Endothelial cell of umbilical vein (primary cell): ENCODE data around the gene HDLBP. TPM values are rescaled to one million over a fixed set of nuclear protein-coding genes. Genes with fewer than 3 reads are reported as not detected.

Source experiments
- BruUV-seq: library from RNA; stranded (reverse); fragments of 400-500 nt; replicated peaks from 2 replicates; lab custom pipeline; 2021; lab: Mats Ljungman, UMichigan
- CTCF ChIA-PET: fragments of 300-600, 350-600 bp; sonication (Branson Sonifier 250); formaldehyde crosslinking; loops from one replicate; lab custom pipeline; 2021; ENCODE audit warnings: antibody characterized with exemption, inconsistent platforms; lab: Charles Lee
- POLR2A ChIA-PET: fragments of 300-600, 350-600 bp; sonication (Branson Sonifier 250); formaldehyde crosslinking; loops from one replicate; lab custom pipeline; 2021; ENCODE audit warnings: antibody characterized with exemption, inconsistent platforms; lab: Charles Lee
- DNase-seq: peaks from one replicate; pipeline ENCODE4 v3.0.0-alpha.2; 2011; ENCODE audit warnings: low read depth, low spot score
- FAIRE-seq: peaks from 2 replicates; lab custom pipeline; 2011; peaks lifted over from hg19 to GRCh38; lab: Jason Lieb, UNC
- H2AFZ ChIP-seq: 2 replicates; pipeline ENCODE4 v1.6.0; 2012; ENCODE audit warnings: low read depth, low read length, control low read depth, inconsistent platforms
- H3K27ac ChIP-seq: 2 replicates; pipeline ENCODE4 v1.5.1; 2011; ENCODE audit warnings: low read depth, mild to moderate bottlenecking, control low read depth, low read length, moderate library complexity; ENCODE audit not compliant: insufficient read depth
- H3K27me3 ChIP-seq, 2 experiments: 2 replicates each; pipeline versions ENCODE4 v1.6.0 to v1.6.1; 2011; ENCODE audit warnings: low read length in 2 of 2, mixed read lengths in 1 of 2; ENCODE audit not compliant: control insufficient read depth in 2 of 2, insufficient read depth in 2 of 2
- H3K36me3 ChIP-seq, 2 experiments: 2 replicates in 1 of 2; 3 replicates in 1 of 2; pipeline ENCODE4 v1.5.1; 2011; ENCODE audit warnings: low read length in 2 of 2, mild to moderate bottlenecking in 1 of 2, moderate library complexity in 1 of 2; ENCODE audit not compliant: control insufficient read depth in 2 of 2, insufficient read depth in 2 of 2; ENCODE audit errors: extremely low read depth in 1 of 2
- H3K4me1 ChIP-seq: 3 replicates; pipeline ENCODE4 v1.5.1; 2011; ENCODE audit warnings: mild to moderate bottlenecking, low read length; ENCODE audit not compliant: control insufficient read depth, insufficient read depth; ENCODE audit errors: extremely low read depth
- H3K4me2 ChIP-seq: 2 replicates; pipeline ENCODE4 v1.6.1; 2011; ENCODE audit warnings: low read length, control low read depth, mixed read lengths; ENCODE audit not compliant: insufficient read depth
- H3K4me3 ChIP-seq, 3 experiments: fragments of 200-600 bp in 1 of 3; sonication (generic), shearing (Covaris generic) in 1 of 3; replicated peaks in 1 of 3; 2 replicates each; pipeline ENCODE4 v1.5.1; 2011 to 2016; ENCODE audit warnings: control low read depth in 3 of 3, low read length in 3 of 3, mild to moderate bottlenecking in 2 of 3, inconsistent platforms in 1 of 3, low read depth in 1 of 3, moderate library complexity in 1 of 3; ENCODE audit not compliant: insufficient read depth in 1 of 3
- H3K79me2 ChIP-seq: 2 replicates; pipeline ENCODE4 v1.6.0; 2012; ENCODE audit warnings: low read length, inconsistent platforms; ENCODE audit not compliant: control insufficient read depth, insufficient read depth
- H3K9ac ChIP-seq: replicated peaks from 2 replicates; pipeline ENCODE3; 2011; ENCODE audit warnings: low read length, control low read depth; ENCODE audit not compliant: insufficient read depth; ENCODE audit errors: extremely low read depth
- H3K9me1 ChIP-seq: replicated peaks from 3 replicates; pipeline ENCODE4 v1.6.0; 2011; ENCODE audit warnings: mild to moderate bottlenecking, low read length; ENCODE audit not compliant: control insufficient read depth, insufficient read depth; ENCODE audit errors: extremely low read depth
- H3K9me3 ChIP-seq: replicated peaks from 2 replicates; pipeline ENCODE4 v1.5.1; 2012; ENCODE audit warnings: low read length, inconsistent platforms; ENCODE audit not compliant: control insufficient read depth, insufficient read depth
- H4K20me1 ChIP-seq: replicated peaks from 2 replicates; pipeline ENCODE3; 2011; ENCODE audit warnings: mild to moderate bottlenecking, low read length; ENCODE audit not compliant: control insufficient read depth, insufficient read depth; ENCODE audit errors: extremely low read depth
- EZH2 ChIP-seq: IDR thresholded peaks from 2 replicates; pipeline ENCODE4 v1.6.1; 2012; ENCODE audit warnings: borderline replicate concordance, low read depth, mild to moderate bottlenecking, moderate library complexity, low read length, inconsistent platforms; ENCODE audit not compliant: severe bottlenecking
- FOS ChIP-seq: IDR thresholded peaks from 2 replicates; pipeline ENCODE4 v1.6.1; 2011; ENCODE audit warnings: mild to moderate bottlenecking, low read length, moderate library complexity, borderline replicate concordance; ENCODE audit not compliant: insufficient read depth
- GATA2 ChIP-seq: IDR thresholded peaks from 2 replicates; pipeline ENCODE4 v1.7.0; 2011; ENCODE audit warnings: low read depth, mild to moderate bottlenecking, moderate library complexity, mixed read lengths, low read length; ENCODE audit not compliant: insufficient read length, insufficient read depth
- JUN ChIP-seq: IDR thresholded peaks from 2 replicates; pipeline ENCODE4 v1.6.1; 2011; ENCODE audit warnings: borderline replicate concordance, low read depth; ENCODE audit not compliant: insufficient read length, insufficient read depth
- MYC ChIP-seq: IDR thresholded peaks from one replicate; pipeline ENCODE4 v1.6.1; 2011; ENCODE audit warnings: mild to moderate bottlenecking, low read depth, low read length
- POLR2A ChIP-seq: IDR thresholded peaks from 2 replicates; pipeline ENCODE4 v1.6.1; 2012; ENCODE audit warnings: low read depth, mild to moderate bottlenecking, control low read depth, low read length
- POLR2AphosphoS5 ChIP-seq: IDR thresholded peaks from 2 replicates; pipeline ENCODE4 v1.6.1; 2012; ENCODE audit warnings: low read depth, mild to moderate bottlenecking, control low read depth, low read length, moderate library complexity; ENCODE audit not compliant: insufficient read depth
- dilution Hi-C: fragments of 300-500 bp; cut with MboI; formaldehyde crosslinking; loops from one replicate; pipeline ENCODE4 v1.15.0; 2019; ENCODE audit warnings: low sequenced_read_pairs; ENCODE audit not compliant: extremely low pct_ligation_motif_present
- intact Hi-C: fragments of 100-400 bp; cut with micrococcal nuclease; formaldehyde crosslinking; loops from one replicate; pipeline ENCODE4 v1.10.0; 2022
- polyA plus RNA-seq, 4 experiments: library from polyadenylated mRNA; depleted of rRNA in 3 of 4; stranded (reverse) in 3 of 4; unstranded in 1 of 4; fragments of >200 nt; gene quantifications; 2 replicates each; pipeline versions ENCODE4 v1.2.1 to v1.2.3, GENCODE V29; 2011 to 2012; ENCODE audit warnings: missing spikeins in 1 of 4
- total RNA-seq: library from RNA; stranded (reverse); gene quantifications from 2 replicates; pipeline ENCODE4 v1.2.3, GENCODE V29; 2021
- TF ChIP-seq, protein P1 (sequence below), 2 donors: IDR thresholded peaks; 1 replicate in 1 of 2; 2 replicates in 1 of 2; pipeline ENCODE4 v1.5.1; 2011; ENCODE audit warnings: low read length in 2 of 2, mild to moderate bottlenecking in 2 of 2, moderate library complexity in 2 of 2, control low read depth in 1 of 2, inconsistent platforms in 1 of 2, low read depth in 1 of 2; ENCODE audit not compliant: insufficient read depth in 1 of 2; ENCODE audit errors: extremely low read depth in 1 of 2
- TF ChIP-seq, protein P2 (sequence below): IDR thresholded peaks from 2 replicates; pipeline ENCODE4 v1.6.1; 2011; ENCODE audit not compliant: insufficient read depth, insufficient read length

Gene HDLBP
- total and polyA plus RNA-seq, 2 donors (not counting 3 experiments of a cell fraction or from before 2014, with no cell fraction given): 379 to 569 TPM

DNA sequence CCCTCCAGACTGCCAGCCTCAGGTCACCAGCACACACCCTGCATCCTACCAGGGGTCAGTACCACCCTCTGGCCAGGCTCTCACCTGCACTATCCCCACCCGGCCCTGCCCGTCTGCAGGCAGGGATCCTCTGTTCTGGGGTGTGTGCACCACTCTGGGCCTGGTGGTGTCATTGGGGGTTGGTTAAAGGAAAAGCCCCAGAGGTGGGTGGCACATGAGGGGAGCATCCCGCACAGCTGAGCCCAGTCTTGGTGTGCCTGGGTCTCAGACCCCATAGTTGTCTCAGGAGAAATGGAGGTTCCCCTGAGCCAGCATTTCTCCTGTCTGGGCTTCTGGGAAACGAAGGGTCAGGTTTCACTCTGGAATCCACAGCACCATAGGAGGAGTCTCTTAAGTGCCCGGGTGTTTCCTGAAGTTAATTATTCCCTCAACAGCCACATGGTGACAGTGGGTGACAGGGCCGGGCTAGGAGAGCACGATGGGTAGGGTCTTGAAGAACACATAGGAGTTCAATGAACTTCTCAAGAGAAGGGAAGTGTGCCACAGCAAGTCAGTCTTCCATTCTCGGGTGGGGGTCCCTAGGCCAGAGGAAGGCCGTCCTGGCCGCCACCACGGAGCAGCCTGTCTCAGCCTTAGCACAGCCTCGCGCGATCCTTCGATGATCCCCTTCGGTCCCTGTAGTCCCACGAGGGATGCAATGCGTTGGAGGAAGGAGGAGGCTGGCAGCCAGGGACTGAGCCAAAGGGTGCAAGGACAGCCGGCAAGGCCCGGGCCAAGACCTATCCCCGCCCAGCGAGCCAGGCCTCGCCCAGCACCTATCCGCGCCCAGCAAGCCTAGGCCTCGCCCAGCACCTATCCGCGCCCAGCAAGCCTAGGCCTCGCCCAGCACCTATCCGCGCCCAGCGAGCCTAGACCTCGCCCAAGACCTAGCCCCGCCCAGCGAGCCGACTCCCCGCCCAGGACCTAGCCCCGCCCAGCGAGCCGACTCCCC, 39.5 kb upstream of the HDLBP start:
- no peaks in the 10 kb centered on the region for H4K20me1 ChIP-seq
- no peak overlapping the region for H3K9ac ChIP-seq
- CTCF ChIA-PET: no interaction called here
- no peaks in the 10 kb centered on the region for H3K9me1 ChIP-seq
- no peak overlapping the region for H3K27ac ChIP-seq
- H3K4me2 ChIP-seq: no peak overlapping the region
- H2AFZ ChIP-seq: no peak overlapping the region
- dilution Hi-C loops (no loop called here), intact Hi-C loops (loop anchor here (5.0 kb wide), 5 partner anchors 152 to 527 kb away; partner anchors contain the start of genes BOK, ING5 and STK25)
- no peaks in the 10 kb centered on the region for H3K27me3 ChIP-seq
- peaks cover 21% of the 10 kb centered on the region for H3K4me1 ChIP-seq
- peak; percentile 36 for TF ChIP-seq POLR2AphosphoS5
- no peak for TF ChIP-seq JUN
- peak overlapping the region in 1 of 3 experiments; percentile 2 for H3K4me3 ChIP-seq
- H3K9me3 ChIP-seq: no peaks in the 10 kb centered on the region
- DNase-seq (peak; percentile 65), FAIRE-seq (peak; percentile 77)
- peaks cover 20 to 29% of the 10 kb centered on the region in 2 experiments for H3K36me3 ChIP-seq
- H3K79me2 ChIP-seq: peaks cover 34% of the 10 kb centered on the region
- POLR2A ChIA-PET: no interaction called here
- no TSS peak for BruUV-seq

DNA sequence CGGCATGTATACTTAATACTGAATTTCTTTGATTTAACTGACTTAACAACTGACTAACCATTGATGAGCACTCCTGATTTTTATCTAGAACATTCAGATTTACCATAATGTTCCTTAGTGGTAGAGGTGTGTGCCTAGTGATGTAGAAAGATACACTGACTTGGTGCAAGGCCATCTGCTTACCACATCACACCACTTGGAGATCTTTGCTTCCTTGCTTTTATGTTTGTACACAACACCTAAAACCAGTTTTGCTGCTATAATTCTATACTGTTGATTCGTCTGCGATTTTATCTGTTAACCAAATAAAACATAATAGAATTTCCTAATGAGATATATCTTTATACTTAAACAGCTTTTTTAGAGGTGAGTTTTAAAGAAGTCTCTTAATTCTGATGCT, 36.8 kb upstream of the HDLBP start:
- dilution Hi-C loops: no loop called here
- no peak overlapping the region for H3K4me3 ChIP-seq
- intact Hi-C loops: no loop called here
- H3K27ac ChIP-seq: no peak overlapping the region
- H3K79me2 ChIP-seq: peaks cover 8% of the 10 kb centered on the region
- DNase-seq (no peak), FAIRE-seq (no peak)
- no peak overlapping the region for H3K4me2 ChIP-seq
- H4K20me1 ChIP-seq: no peaks in the 10 kb centered on the region
- H3K9me3 ChIP-seq: no peaks in the 10 kb centered on the region
- no TSS peak for BruUV-seq
- no peak overlapping the region for H3K9ac ChIP-seq
- TF ChIP-seq FOS: no peak
- TF ChIP-seq, protein P1, sequence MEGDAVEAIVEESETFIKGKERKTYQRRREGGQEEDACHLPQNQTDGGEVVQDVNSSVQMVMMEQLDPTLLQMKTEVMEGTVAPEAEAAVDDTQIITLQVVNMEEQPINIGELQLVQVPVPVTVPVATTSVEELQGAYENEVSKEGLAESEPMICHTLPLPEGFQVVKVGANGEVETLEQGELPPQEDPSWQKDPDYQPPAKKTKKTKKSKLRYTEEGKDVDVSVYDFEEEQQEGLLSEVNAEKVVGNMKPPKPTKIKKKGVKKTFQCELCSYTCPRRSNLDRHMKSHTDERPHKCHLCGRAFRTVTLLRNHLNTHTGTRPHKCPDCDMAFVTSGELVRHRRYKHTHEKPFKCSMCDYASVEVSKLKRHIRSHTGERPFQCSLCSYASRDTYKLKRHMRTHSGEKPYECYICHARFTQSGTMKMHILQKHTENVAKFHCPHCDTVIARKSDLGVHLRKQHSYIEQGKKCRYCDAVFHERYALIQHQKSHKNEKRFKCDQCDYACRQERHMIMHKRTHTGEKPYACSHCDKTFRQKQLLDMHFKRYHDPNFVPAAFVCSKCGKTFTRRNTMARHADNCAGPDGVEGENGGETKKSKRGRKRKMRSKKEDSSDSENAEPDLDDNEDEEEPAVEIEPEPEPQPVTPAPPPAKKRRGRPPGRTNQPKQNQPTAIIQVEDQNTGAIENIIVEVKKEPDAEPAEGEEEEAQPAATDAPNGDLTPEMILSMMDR (IDR thresholded peaks at IDR 0.05; ENCODE audit: extremely low read depth in 1 of 2, insufficient read depth in 1 of 2, low read depth in 1 of 2, low read length in 2 of 2): no peak
- no peak for TF ChIP-seq MYC
- TF ChIP-seq POLR2A: no peak
- TF ChIP-seq, protein P2, sequence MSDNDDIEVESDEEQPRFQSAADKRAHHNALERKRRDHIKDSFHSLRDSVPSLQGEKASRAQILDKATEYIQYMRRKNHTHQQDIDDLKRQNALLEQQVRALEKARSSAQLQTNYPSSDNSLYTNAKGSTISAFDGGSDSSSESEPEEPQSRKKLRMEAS: no peak
- TF ChIP-seq POLR2AphosphoS5: no peak
- TF ChIP-seq EZH2: no peak
- TF ChIP-seq JUN: no peak
- no peak for TF ChIP-seq GATA2
- H3K4me1 ChIP-seq: peaks cover 4% of the 10 kb centered on the region
- no peaks in the 10 kb centered on the region for H3K9me1 ChIP-seq
- ChIA-PET CTCF (no interaction called here), POLR2A (no interaction called here)
- peaks cover 25 to 38% of the 10 kb centered on the region in 2 experiments for H3K36me3 ChIP-seq
- no peak overlapping the region for H2AFZ ChIP-seq
- H3K27me3 ChIP-seq: no peaks in the 10 kb centered on the region
